SK-N-MC (cell line): Measurements from ENCODE around the gene ANAPC13.
A peak's percentile ranks its signal among the peaks of the same experiment; 100 is the strongest.

Experiments used
- DNase-seq: peaks from one replicate; pipeline ENCODE4 v3.0.0-alpha.2; 2011; ENCODE audit warnings: low read depth, low spot score
- H3K27ac ChIP-seq: fragments of 200-600 bp; sonication (generic); 2 replicates; pipeline ENCODE4 v1.5.1; 2016; ENCODE audit warnings: mixed run types
- H3K36me3 ChIP-seq: fragments of 200-600 bp; sonication (generic); 2 replicates; pipeline ENCODE4 v1.6.1; 2017; ENCODE audit warnings: antibody characterized with exemption, low read length, mixed read lengths; ENCODE audit not compliant: insufficient read depth
- H3K4me3 ChIP-seq: fragments of 200-600 bp; sonication (generic); 2 replicates; pipeline ENCODE4 v1.5.1; 2016
- H3K9ac ChIP-seq: fragments of 200-600 bp; sonication (generic); 2 replicates; pipeline ENCODE4 v1.8.0; 2017; ENCODE audit warnings: mixed run types, mixed read lengths; ENCODE audit not compliant: insufficient read length
- H3K9me3 ChIP-seq: fragments of 200-600 bp; sonication (generic); 2 replicates; pipeline ENCODE4 v1.6.1; 2017; ENCODE audit warnings: low read depth, mild to moderate bottlenecking, antibody characterized with exemption, low read length, moderate library complexity, mixed read lengths
- EZH2 ChIP-seq: fragments of 200-600 bp; sonication (generic); IDR thresholded peaks from one replicate; pipeline ENCODE4 v1.6.1; 2017; ENCODE audit warnings: antibody characterized with exemption
- FOXP2 ChIP-seq: optimal IDR thresholded peaks from 2 replicates; pipeline ENCODE3; 2011; ENCODE audit warnings: mild to moderate bottlenecking, moderate library complexity; ENCODE audit not compliant: insufficient read depth; ENCODE audit errors: extremely low read length, control extremely low read depth
- POLR2AphosphoS5 ChIP-seq: IDR thresholded peaks from 2 replicates; pipeline ENCODE4 v1.6.1; 2012; ENCODE audit warnings: mild to moderate bottlenecking, low read depth, low read length, borderline replicate concordance

Gene ANAPC13

GRCh38 chr3:134485718-134486576 is at the start of gene ANAPC13, which contains the start of gene CEP63:
Gene ANAPC13 (minus strand): TSS chr3:134485985. CDS start chr3:134482904, 3,081 bp downstream.
Gene CEP63 (plus strand): TSS chr3:134486057. CDS start chr3:134495321, 9,264 bp downstream.
- Histone ChIP-seq H3K27ac (peak within 1 kb of the TSS; percentile 92), H3K4me3 (peak within 1 kb of the TSS; percentile 99), H3K9ac (peak within 1 kb of the TSS; percentile 99), H3K36me3 (peaks cover 26% of the 10 kb centered on the region), H3K9me3 (no peaks in the 10 kb centered on the region)
- peak; percentile 100 for DNase-seq
- TF ChIP-seq FOXP2: peak; percentile 87
- TF ChIP-seq POLR2AphosphoS5: peak; percentile 90
- no peak for TF ChIP-seq EZH2

- TF ChIP-seq FOXP2 (no peak), POLR2AphosphoS5 (no peak), EZH2 (no peak)
- DNase-seq: no peak
- Histone ChIP-seq H3K36me3 (peaks cover 9% of the 10 kb centered on the region), H3K9me3 (no peaks in the 10 kb centered on the region), H3K9ac (no peak overlapping the region), H3K27ac (no peak overlapping the region), H3K4me3 (no peak overlapping the region)
These were observed 49.6 kb upstream of the ANAPC13 start for GRCh38 chr3:134535186-134535970.

- Histone ChIP-seq H3K4me3 (no peak overlapping the region), H3K27ac (no peak overlapping the region), H3K9ac (no peak overlapping the region), H3K9me3 (no peaks in the 10 kb centered on the region), H3K36me3 (peaks cover 9% of the 10 kb centered on the region)
- DNase-seq: no peak
- TF ChIP-seq EZH2 (no peak), FOXP2 (no peak), POLR2AphosphoS5 (no peak)
These were observed 47.7 kb upstream of the ANAPC13 start for GRCh38 chr3:134533493-134533892.

GRCh38 chr3:134527538-134528186 is 41.9 kb upstream of the ANAPC13 start:
- TF ChIP-seq EZH2 (no peak), FOXP2 (no peak), POLR2AphosphoS5 (no peak)
- Histone ChIP-seq H3K4me3 (no peak overlapping the region), H3K27ac (no peak overlapping the region), H3K9me3 (peaks cover 4% of the 10 kb centered on the region; the same call in 1 of the 2 replicates), H3K9ac (no peak overlapping the region), H3K36me3 (no peaks in the 10 kb centered on the region)
- DNase-seq: no peak

GRCh38 chr3:134527037-134527436 is 41.3 kb upstream of the ANAPC13 start:
- no peak overlapping the region for H3K27ac ChIP-seq
- H3K9me3 ChIP-seq: peaks cover 4% of the 10 kb centered on the region; the same call in 1 of the 2 replicates
- no peak overlapping the region for H3K9ac ChIP-seq
- TF ChIP-seq POLR2AphosphoS5 (no peak), FOXP2 (no peak), EZH2 (no peak)
- DNase-seq: no peak
- no peak overlapping the region for H3K4me3 ChIP-seq
- no peaks in the 10 kb centered on the region for H3K36me3 ChIP-seq

GRCh38 chr3:134526319-134526718 is 40.5 kb upstream of the ANAPC13 start:
- no peak for DNase-seq
- TF ChIP-seq EZH2 (no peak), FOXP2 (no peak), POLR2AphosphoS5 (no peak)
- Histone ChIP-seq H3K9ac (no peak overlapping the region), H3K4me3 (no peak overlapping the region), H3K27ac (no peak overlapping the region), H3K36me3 (no peaks in the 10 kb centered on the region), H3K9me3 (peaks cover 4% of the 10 kb centered on the region; the same call in 1 of the 2 replicates)

GRCh38 chr3:134525293-134525692 is 39.5 kb upstream of the ANAPC13 start:
- Histone ChIP-seq H3K9me3 (peaks cover 4% of the 10 kb centered on the region; the same call in 1 of the 2 replicates), H3K4me3 (no peak overlapping the region), H3K27ac (no peak overlapping the region), H3K36me3 (no peaks in the 10 kb centered on the region), H3K9ac (no peak overlapping the region)
- DNase-seq: no peak
- no peak for TF ChIP-seq POLR2AphosphoS5
- TF ChIP-seq FOXP2: no peak
- no peak for TF ChIP-seq EZH2

GRCh38 chr3:134522541-134522940 is 36.8 kb upstream of the ANAPC13 start:
- DNase-seq: no peak
- no peak overlapping the region for H3K27ac ChIP-seq
- no peak overlapping the region for H3K9ac ChIP-seq
- TF ChIP-seq FOXP2 (no peak), EZH2 (no peak), POLR2AphosphoS5 (no peak)
- 0 out of 2 replicates have a peak, but pooled peaks cover 5% of the 10 kb centered on the region for H3K36me3 ChIP-seq
- H3K9me3 ChIP-seq: peaks cover 4% of the 10 kb centered on the region; the same call in 1 of the 2 replicates
- no peak overlapping the region for H3K4me3 ChIP-seq
